ENCODE results near the gene AQP3. TPM values are rescaled to one million over a fixed set of nuclear protein-coding genes. Genes with fewer than 3 reads are reported as not detected.

Gene AQP3
- total RNA-seq, 4 donors from 2014 or later, result 4.2 to 12.7 (median 6.8) TPM

DNA sequence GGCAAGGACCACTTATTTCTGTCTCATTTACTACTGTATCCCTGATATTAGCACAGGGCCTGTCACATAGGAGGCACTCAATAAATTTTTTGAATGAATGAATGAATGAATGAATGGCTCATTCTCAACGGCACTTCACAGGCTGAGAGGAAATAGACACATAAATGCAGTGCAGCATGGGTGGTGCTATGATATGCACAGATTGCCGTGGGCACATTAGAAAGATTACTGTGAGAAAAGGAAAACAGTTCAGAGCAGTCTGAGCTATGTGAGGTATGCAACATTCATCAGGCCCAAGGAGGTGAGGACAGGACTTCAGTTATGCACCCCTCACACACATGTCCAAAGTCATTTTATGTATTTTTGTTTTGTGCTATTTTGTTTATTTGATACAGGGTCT lies 32.7 kb upstream of the AQP3 start:
- Histone ChIP-seq H3K36me3 (peaks cover 0 to 3% (median 0%) of the 10 kb centered on the region in 4 donors), H3K9me3 (no peaks in the 10 kb centered on the region), H3K27ac (replicated peaks in 1 of 4) (no peak overlapping the region), H3K4me1 (no peaks in the 10 kb centered on the region), H3K4me3 (no peak overlapping the region), H3K27me3 (no peaks in the 10 kb centered on the region)
- no peak for TF ChIP-seq POLR2AphosphoS5 (IDR thresholded peaks at IDR 0.05)
- TF ChIP-seq EP300 (IDR thresholded peaks at IDR 0.05), result no peak
- TF ChIP-seq, protein P1, sequence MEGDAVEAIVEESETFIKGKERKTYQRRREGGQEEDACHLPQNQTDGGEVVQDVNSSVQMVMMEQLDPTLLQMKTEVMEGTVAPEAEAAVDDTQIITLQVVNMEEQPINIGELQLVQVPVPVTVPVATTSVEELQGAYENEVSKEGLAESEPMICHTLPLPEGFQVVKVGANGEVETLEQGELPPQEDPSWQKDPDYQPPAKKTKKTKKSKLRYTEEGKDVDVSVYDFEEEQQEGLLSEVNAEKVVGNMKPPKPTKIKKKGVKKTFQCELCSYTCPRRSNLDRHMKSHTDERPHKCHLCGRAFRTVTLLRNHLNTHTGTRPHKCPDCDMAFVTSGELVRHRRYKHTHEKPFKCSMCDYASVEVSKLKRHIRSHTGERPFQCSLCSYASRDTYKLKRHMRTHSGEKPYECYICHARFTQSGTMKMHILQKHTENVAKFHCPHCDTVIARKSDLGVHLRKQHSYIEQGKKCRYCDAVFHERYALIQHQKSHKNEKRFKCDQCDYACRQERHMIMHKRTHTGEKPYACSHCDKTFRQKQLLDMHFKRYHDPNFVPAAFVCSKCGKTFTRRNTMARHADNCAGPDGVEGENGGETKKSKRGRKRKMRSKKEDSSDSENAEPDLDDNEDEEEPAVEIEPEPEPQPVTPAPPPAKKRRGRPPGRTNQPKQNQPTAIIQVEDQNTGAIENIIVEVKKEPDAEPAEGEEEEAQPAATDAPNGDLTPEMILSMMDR (IDR thresholded peaks at IDR 0.05), result no peak
- TF ChIP-seq POLR2A (IDR thresholded peaks at IDR 0.05; ENCODE audit: low read depth), result no peak
- intact Hi-C loops (cut with DNase I), result no loop called here
- DNase-seq (ENCODE audit: extremely low spot score), result peak; percentile 53
- 83% methylated on average over 2 of the region's 2 CpGs for WGBS

DNA sequence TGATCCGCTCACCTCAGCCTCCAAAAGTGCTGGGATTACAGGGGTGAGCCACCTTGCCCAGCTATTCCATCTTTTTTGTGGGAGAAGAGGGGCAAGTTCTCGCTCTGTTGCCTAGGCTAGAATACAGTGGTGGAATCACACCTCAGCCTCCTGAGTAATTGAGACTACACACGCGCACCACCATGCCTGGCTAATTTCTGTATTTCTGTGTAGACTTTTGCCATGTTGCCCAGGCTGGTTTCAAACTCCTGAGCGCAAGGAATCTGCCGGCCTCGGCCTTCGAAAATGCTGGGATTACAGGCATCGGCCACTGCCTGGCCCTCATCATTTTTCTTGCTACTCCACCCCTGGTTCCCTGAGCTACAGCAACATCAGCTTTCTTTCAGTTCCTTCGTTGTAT lies 29.1 kb upstream of the AQP3 start:
- Histone ChIP-seq H3K9me3 (no peaks in the 10 kb centered on the region), H3K4me1 (peaks cover 16 to 25% (median 20%) of the 10 kb centered on the region in 4 donors), H3K36me3 (peaks cover 4 to 10% (median 8%) of the 10 kb centered on the region in 4 donors), H3K27ac (replicated peaks in 1 of 4) (no peak overlapping the region), H3K27me3 (no peaks in the 10 kb centered on the region), H3K4me3 (no peak overlapping the region)
- TF ChIP-seq POLR2AphosphoS5 (IDR thresholded peaks at IDR 0.05), result no peak
- TF ChIP-seq EP300 (IDR thresholded peaks at IDR 0.05), result no peak
- TF ChIP-seq, protein P1 (IDR thresholded peaks at IDR 0.05), result no peak
- TF ChIP-seq POLR2A (IDR thresholded peaks at IDR 0.05; ENCODE audit: low read depth), result no peak
- intact Hi-C loops (cut with DNase I), result loop anchor here (10.0 kb wide), 1 partner anchor 192 kb away; no protein-coding TSS in a partner anchor
- DNase-seq (ENCODE audit: extremely low spot score), result no peak
- 95% methylated on average over 10 of the region's 10 CpGs for WGBS

DNA sequence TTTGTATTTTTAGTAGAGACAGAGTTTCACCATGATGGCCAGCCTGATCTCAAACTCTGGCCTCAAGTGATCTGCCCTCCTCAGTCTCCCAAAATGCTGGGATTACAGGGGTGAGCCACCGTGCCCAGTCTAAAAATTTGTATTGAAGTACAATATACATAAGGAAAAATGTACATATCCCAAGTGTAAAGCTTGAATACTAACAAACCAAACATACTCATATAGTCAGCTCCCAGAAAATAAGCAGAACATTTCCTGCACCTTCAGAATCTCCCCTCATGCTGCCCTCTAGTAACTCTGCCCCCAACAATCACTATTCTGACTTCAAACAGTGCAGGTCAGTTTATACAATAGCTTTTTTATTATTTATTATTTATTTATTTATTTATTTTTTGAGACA lies 28.0 kb upstream of the AQP3 start:
- Histone ChIP-seq H3K4me1 (peaks cover 16 to 29% (median 20%) of the 10 kb centered on the region in 4 donors), H3K9me3 (no peaks in the 10 kb centered on the region), H3K27ac (replicated peaks in 1 of 4) (no peak overlapping the region), H3K27me3 (no peaks in the 10 kb centered on the region), H3K36me3 (peaks cover 14 to 22% (median 17%) of the 10 kb centered on the region in 4 donors), H3K4me3 (no peak overlapping the region)
- TF ChIP-seq, protein P1 (IDR thresholded peaks at IDR 0.05), result no peak
- TF ChIP-seq POLR2A (IDR thresholded peaks at IDR 0.05; ENCODE audit: low read depth) (no peak), EP300 (IDR thresholded peaks at IDR 0.05) (no peak), POLR2AphosphoS5 (IDR thresholded peaks at IDR 0.05) (no peak)
- 91% methylated on average over 1 of the region's 1 CpG for WGBS
- intact Hi-C loops (cut with DNase I), result loop anchor here (10.0 kb wide), 1 partner anchor 191 kb away; no protein-coding TSS in a partner anchor
- DNase-seq (ENCODE audit: extremely low spot score), result peak; percentile 8

GRCh38 chr9:33473643-33474352 lies 26.4 kb upstream of the AQP3 start, which contains the start of gene NOL6:
NOL6 (minus strand) TSS chr9:33473924; CDS start chr9:33473842, 82 bp downstream.
- WGBS, result under 1% methylated on average over 18 of the region's 32 CpGs
- Histone ChIP-seq H3K27me3 (no peaks in the 10 kb centered on the region), H3K4me3 (peak within 1 kb of the TSS; percentile 79 to 96 (median 93)), H3K27ac (replicated peaks in 1 of 4) (peak within 1 kb of the TSS; percentile 69 to 82 (median 71)), H3K9me3 (no peaks in the 10 kb centered on the region), H3K36me3 (peaks cover 27 to 37% (median 32%) of the 10 kb centered on the region in 4 donors), H3K4me1 (peaks cover 16 to 29% (median 20%) of the 10 kb centered on the region in 4 donors)
- TF ChIP-seq, protein P1 (IDR thresholded peaks at IDR 0.05), result peak in 1 of 3 experiments; percentile 27
- TF ChIP-seq POLR2A (IDR thresholded peaks at IDR 0.05; ENCODE audit: low read depth) (peak; percentile 30), EP300 (IDR thresholded peaks at IDR 0.05) (no peak), POLR2AphosphoS5 (IDR thresholded peaks at IDR 0.05) (peak; percentile 93)
- intact Hi-C loops (cut with DNase I), result loop anchor here (10.0 kb wide), 1 partner anchor 189 kb away; no protein-coding TSS in a partner anchor
- peak; percentile 99 for DNase-seq (ENCODE audit: extremely low spot score)

All from esophagus muscularis mucosa (tissue), 4 donors.